H1 (cell line): ENCODE measurements around the gene ASTN1.

Experiments
- CEBPB ChIP-seq: IDR thresholded peaks from 2 replicates; pipeline ENCODE4 v1.6.1; 2012; ENCODE audit warnings: low read depth, low read length
- CHD2 ChIP-seq: IDR thresholded peaks from 2 replicates; pipeline ENCODE4 v1.6.1; 2012; ENCODE audit warnings: low read length, improper control_type of control experiment
- CREB1 ChIP-seq: IDR thresholded peaks from 2 replicates; pipeline ENCODE4 v1.6.1; 2012; ENCODE audit warnings: inconsistent platforms
- CTCF ChIP-seq, 3 experiments: IDR thresholded peaks; 1 replicate in 2 of 3; 2 replicates in 1 of 3; pipeline versions ENCODE4 v1.5.1 to v1.6.1; 2011; ENCODE audit warnings: low read length in 3 of 3, mild to moderate bottlenecking in 3 of 3, inconsistent platforms in 2 of 3, low read depth in 1 of 3, moderate library complexity in 1 of 3; ENCODE audit not compliant: insufficient read depth in 1 of 3; ENCODE audit errors: control extremely low read depth in 1 of 3
- EP300 ChIP-seq, 2 experiments: IDR thresholded peaks; 1 replicate in 1 of 2; 2 replicates in 1 of 2; pipeline ENCODE4 v1.6.1; 2011 to 2012; ENCODE audit warnings: low read depth in 2 of 2, low read length in 2 of 2, mild to moderate bottlenecking in 2 of 2, borderline replicate concordance in 1 of 2, inconsistent platforms in 1 of 2, moderate library complexity in 1 of 2
- EZH2 ChIP-seq: fragments of 200-600 bp; sonication (generic); IDR thresholded peaks from 2 replicates; pipeline ENCODE4 v1.7.1; 2012; ENCODE audit warnings: low read depth, mild to moderate bottlenecking, moderate library complexity, low read length, inconsistent platforms; ENCODE audit not compliant: severe bottlenecking
- GTF2F1 ChIP-seq: IDR thresholded peaks from 2 replicates; pipeline ENCODE4 v1.6.1; 2012; ENCODE audit warnings: low read depth, low read length, improper control_type of control experiment, borderline replicate concordance
- RXRA ChIP-seq: IDR thresholded peaks from 2 replicates; pipeline ENCODE4 v1.6.1; 2011; ENCODE audit warnings: low read depth, mild to moderate bottlenecking, low read length, moderate library complexity; ENCODE audit not compliant: insufficient read depth
- SP1 ChIP-seq: IDR thresholded peaks from 2 replicates; pipeline ENCODE4 v1.6.1; 2011; ENCODE audit warnings: low read depth, low read length
- TAF7 ChIP-seq: optimal IDR thresholded peaks from 2 replicates; pipeline ENCODE3; 2011; ENCODE audit warnings: low read depth, mild to moderate bottlenecking, inconsistent platforms, low read length, moderate library complexity, borderline replicate concordance
- TEAD4 ChIP-seq: IDR thresholded peaks from 2 replicates; pipeline ENCODE4 v1.6.1; 2012; ENCODE audit warnings: low read depth, low read length, inconsistent platforms, mixed read lengths
- USF2 ChIP-seq: IDR thresholded peaks from 2 replicates; pipeline ENCODE4 v1.6.1; 2011; ENCODE audit warnings: low read length, improper control_type of control experiment
- ZNF274 ChIP-seq: IDR thresholded peaks from 2 replicates; pipeline ENCODE4 v1.7.0; 2012; ENCODE audit warnings: low read length, borderline replicate concordance; ENCODE audit errors: extremely low read depth

- TF ChIP-seq TEAD4 (no peak), RXRA (no peak), ZNF274 (no peak), CTCF (IDR thresholded peaks at IDR 0.05; ENCODE audit: control extremely low read depth in 1 of 3, insufficient read depth in 1 of 3, low read depth in 1 of 3, low read length in 3 of 3) (no peak), EP300 (IDR thresholded peaks at IDR 0.05; ENCODE audit: borderline replicate concordance in 1 of 2, low read depth in 2 of 2, low read length in 2 of 2) (no peak), TAF7 (no peak), CREB1 (no peak), CEBPB (no peak), EZH2 (no peak), SP1 (no peak), USF2 (no peak), CHD2 (no peak), GTF2F1 (no peak)
Observed at GRCh38 chr1:176884911-176885310, 279.6 kb downstream of the ASTN1 start.
